ENCODE results near the gene CACNA1S.

CACNA1S gene

DNA sequence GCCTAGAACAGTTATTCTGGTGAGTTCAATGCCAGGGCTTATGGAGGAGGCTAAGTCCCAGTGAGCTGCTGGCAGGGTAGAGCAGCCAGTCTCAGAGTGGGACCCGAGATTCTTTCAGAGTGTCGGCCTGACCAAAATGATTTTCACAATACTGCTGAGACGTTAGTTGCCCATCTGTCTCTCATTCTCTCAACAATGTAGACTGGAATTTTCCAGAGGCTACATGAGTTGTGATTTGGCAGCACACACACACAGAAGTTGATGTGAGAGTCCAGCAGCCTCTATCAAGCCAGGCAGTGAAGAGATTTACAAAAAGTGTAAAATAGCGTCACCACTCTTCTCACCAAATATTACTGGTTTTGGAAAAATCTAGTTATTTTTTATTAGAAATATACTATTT is 21.7 kb downstream of the CACNA1S start:
- Histone ChIP-seq H3K27ac (ENCODE audit: low read depth, low read length) (no peak overlapping the region), H3K36me3 (ENCODE audit: low read length) (no peaks in the 10 kb centered on the region), H2AFZ (ENCODE audit: low read depth, low read length, severe bottlenecking) (no peak overlapping the region), H3K4me2 (ENCODE audit: low read depth, low read length, poor library complexity, severe bottlenecking) (no peak overlapping the region), H4K20me1 (ENCODE audit: low read depth, low read length) (no peaks in the 10 kb centered on the region), H3K9me2 (replicated peaks; ENCODE audit: insufficient read depth, low read length) (no peaks in the 10 kb centered on the region), H3K79me2 (ENCODE audit: insufficient read depth, low read length) (no peaks in the 10 kb centered on the region), H3F3A (ENCODE audit: insufficient read depth) (no peaks in the 10 kb centered on the region), H3K9me3 (ENCODE audit: insufficient read depth, low read length) (no peaks in the 10 kb centered on the region), H3K27me3 (ENCODE audit: low read length) (no peaks in the 10 kb centered on the region), H3K4me3 (ENCODE audit: insufficient read depth, low read length, poor library complexity, severe bottlenecking) (no peak overlapping the region), H3K9ac (ENCODE audit: low read length) (no peak overlapping the region)
- no peak for TF ChIP-seq EZH2phosphoT487 (conservative IDR thresholded peaks at IDR 0.05; ENCODE audit: low read length)
- TF ChIP-seq, protein P1, sequence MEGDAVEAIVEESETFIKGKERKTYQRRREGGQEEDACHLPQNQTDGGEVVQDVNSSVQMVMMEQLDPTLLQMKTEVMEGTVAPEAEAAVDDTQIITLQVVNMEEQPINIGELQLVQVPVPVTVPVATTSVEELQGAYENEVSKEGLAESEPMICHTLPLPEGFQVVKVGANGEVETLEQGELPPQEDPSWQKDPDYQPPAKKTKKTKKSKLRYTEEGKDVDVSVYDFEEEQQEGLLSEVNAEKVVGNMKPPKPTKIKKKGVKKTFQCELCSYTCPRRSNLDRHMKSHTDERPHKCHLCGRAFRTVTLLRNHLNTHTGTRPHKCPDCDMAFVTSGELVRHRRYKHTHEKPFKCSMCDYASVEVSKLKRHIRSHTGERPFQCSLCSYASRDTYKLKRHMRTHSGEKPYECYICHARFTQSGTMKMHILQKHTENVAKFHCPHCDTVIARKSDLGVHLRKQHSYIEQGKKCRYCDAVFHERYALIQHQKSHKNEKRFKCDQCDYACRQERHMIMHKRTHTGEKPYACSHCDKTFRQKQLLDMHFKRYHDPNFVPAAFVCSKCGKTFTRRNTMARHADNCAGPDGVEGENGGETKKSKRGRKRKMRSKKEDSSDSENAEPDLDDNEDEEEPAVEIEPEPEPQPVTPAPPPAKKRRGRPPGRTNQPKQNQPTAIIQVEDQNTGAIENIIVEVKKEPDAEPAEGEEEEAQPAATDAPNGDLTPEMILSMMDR (IDR thresholded peaks at IDR 0.05; ENCODE audit: insufficient read depth, low read length, poor library complexity, severe bottlenecking) = no peak

DNA sequence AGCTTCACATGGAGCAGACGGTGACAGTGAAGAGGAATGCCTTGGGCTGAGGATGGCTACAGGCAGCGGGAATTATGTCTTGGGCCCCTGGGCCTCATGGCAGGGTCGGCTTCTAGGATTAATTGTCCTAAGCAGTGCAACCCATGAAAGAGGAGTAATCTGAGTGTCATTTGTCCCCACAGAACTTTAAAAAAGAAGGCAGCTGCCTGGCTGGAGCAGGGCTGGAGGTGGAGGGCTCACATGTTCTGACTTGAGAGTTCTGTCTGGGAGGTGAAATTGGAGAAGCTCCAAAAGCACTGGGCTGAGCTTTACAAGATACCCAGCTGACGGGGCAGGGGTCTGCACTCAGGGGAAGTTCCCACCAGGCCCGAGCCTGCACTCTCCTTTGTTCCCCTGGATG is 22.6 kb downstream of the CACNA1S start:
- Histone ChIP-seq H3K79me2 (ENCODE audit: insufficient read depth, low read length) (no peaks in the 10 kb centered on the region), H3K9me3 (ENCODE audit: insufficient read depth, low read length) (no peaks in the 10 kb centered on the region), H3K4me2 (ENCODE audit: low read depth, low read length, poor library complexity, severe bottlenecking) (no peak overlapping the region), H3F3A (ENCODE audit: insufficient read depth) (no peaks in the 10 kb centered on the region), H2AFZ (ENCODE audit: low read depth, low read length, severe bottlenecking) (no peak overlapping the region), H3K27ac (ENCODE audit: low read depth, low read length) (no peak overlapping the region), H4K20me1 (ENCODE audit: low read depth, low read length) (no peaks in the 10 kb centered on the region), H3K36me3 (ENCODE audit: low read length) (no peaks in the 10 kb centered on the region), H3K9me2 (replicated peaks; ENCODE audit: insufficient read depth, low read length) (no peaks in the 10 kb centered on the region), H3K27me3 (ENCODE audit: low read length) (no peaks in the 10 kb centered on the region), H3K9ac (ENCODE audit: low read length) (no peak overlapping the region), H3K4me3 (ENCODE audit: insufficient read depth, low read length, poor library complexity, severe bottlenecking) (no peak overlapping the region)
- TF ChIP-seq, protein P1 (IDR thresholded peaks at IDR 0.05; ENCODE audit: insufficient read depth, low read length, poor library complexity, severe bottlenecking) = no peak
- no peak for TF ChIP-seq EZH2phosphoT487 (conservative IDR thresholded peaks at IDR 0.05; ENCODE audit: low read length)

DNA sequence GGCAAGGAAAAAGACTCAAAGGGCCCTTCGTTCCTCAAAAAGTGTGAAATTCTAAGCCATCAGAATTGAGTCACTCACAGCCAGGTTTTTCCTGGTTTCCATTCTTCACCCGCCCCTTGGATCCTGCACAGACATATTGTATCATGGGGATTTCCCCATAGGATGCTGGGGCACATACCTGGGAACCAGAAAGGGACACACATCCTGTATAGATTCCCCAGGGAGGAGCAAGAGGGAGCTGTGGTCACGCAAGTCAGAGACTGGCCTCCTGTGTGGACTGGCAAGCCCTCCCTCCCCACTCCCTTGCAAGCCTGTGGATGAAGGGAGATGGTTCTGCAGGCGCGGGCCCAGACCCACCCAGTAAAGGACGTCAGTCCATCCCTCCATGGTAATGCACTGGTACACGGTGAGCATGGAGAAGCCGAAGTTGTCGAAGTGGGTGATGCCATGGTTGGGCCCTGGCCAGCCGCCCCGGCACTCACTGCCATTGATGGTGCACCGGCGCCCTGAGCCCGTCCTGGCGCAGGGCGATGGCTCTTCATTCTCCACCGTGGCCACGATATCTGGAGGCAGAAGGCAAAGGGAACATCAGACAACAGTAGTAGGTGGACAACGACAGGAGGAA is 23.2 kb downstream of the CACNA1S start:
- H3K4me3 ChIP-seq (ENCODE audit: insufficient read depth, low read length, poor library complexity, severe bottlenecking) = no peak overlapping the region
- H3K27me3 ChIP-seq (ENCODE audit: low read length) = no peaks in the 10 kb centered on the region
- H4K20me1 ChIP-seq (ENCODE audit: low read depth, low read length) = no peaks in the 10 kb centered on the region
- H3K9ac ChIP-seq (ENCODE audit: low read length) = no peak overlapping the region
- H3K9me2 ChIP-seq (replicated peaks; ENCODE audit: insufficient read depth, low read length) = no peaks in the 10 kb centered on the region
- H3K4me2 ChIP-seq (ENCODE audit: low read depth, low read length, poor library complexity, severe bottlenecking) = no peak overlapping the region
- H2AFZ ChIP-seq (ENCODE audit: low read depth, low read length, severe bottlenecking) = no peak overlapping the region
- no peaks in the 10 kb centered on the region for H3K9me3 ChIP-seq (ENCODE audit: insufficient read depth, low read length)
- H3K36me3 ChIP-seq (ENCODE audit: low read length) = no peaks in the 10 kb centered on the region
- H3K27ac ChIP-seq (ENCODE audit: low read depth, low read length) = no peak overlapping the region
- no peaks in the 10 kb centered on the region for H3F3A ChIP-seq (ENCODE audit: insufficient read depth)
- H3K79me2 ChIP-seq (ENCODE audit: insufficient read depth, low read length) = no peaks in the 10 kb centered on the region
- TF ChIP-seq, protein P1 (IDR thresholded peaks at IDR 0.05; ENCODE audit: insufficient read depth, low read length, poor library complexity, severe bottlenecking) = no peak
- TF ChIP-seq EZH2phosphoT487 (conservative IDR thresholded peaks at IDR 0.05; ENCODE audit: low read length) = no peak
